ENCODE measurements around the gene ZC3H6. TPM values are rescaled to one million over a fixed set of nuclear protein-coding genes. Genes with fewer than 3 reads are reported as not detected.

Gene ZC3H6, protein sequence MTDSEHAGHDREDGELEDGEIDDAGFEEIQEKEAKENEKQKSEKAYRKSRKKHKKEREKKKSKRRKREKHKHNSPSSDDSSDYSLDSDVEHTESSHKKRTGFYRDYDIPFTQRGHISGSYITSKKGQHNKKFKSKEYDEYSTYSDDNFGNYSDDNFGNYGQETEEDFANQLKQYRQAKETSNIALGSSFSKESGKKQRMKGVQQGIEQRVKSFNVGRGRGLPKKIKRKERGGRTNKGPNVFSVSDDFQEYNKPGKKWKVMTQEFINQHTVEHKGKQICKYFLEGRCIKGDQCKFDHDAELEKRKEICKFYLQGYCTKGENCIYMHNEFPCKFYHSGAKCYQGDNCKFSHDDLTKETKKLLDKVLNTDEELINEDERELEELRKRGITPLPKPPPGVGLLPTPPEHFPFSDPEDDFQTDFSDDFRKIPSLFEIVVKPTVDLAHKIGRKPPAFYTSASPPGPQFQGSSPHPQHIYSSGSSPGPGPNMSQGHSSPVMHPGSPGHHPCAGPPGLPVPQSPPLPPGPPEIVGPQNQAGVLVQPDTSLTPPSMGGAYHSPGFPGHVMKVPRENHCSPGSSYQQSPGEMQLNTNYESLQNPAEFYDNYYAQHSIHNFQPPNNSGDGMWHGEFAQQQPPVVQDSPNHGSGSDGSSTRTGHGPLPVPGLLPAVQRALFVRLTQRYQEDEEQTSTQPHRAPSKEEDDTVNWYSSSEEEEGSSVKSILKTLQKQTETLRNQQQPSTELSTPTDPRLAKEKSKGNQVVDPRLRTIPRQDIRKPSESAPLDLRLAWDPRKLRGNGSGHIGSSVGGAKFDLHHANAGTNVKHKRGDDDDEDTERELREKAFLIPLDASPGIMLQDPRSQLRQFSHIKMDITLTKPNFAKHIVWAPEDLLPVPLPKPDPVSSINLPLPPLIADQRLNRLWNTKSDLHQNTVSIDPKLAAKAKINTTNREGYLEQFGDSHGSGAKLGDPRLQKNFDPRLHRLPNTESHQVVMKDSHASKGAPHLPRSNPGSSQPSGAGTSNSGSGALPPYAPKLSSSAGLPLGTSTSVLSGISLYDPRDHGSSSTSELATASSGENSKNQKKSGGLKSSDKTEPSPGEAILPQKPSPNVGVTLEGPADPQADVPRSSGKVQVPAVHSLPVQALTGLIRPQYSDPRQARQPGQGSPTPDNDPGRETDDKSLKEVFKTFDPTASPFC
- polyA plus RNA-seq, result 1 to 10 TPM in 1 of 2 donors, under 1 TPM in 1; 0.61 to 1.9 TPM

DNA sequence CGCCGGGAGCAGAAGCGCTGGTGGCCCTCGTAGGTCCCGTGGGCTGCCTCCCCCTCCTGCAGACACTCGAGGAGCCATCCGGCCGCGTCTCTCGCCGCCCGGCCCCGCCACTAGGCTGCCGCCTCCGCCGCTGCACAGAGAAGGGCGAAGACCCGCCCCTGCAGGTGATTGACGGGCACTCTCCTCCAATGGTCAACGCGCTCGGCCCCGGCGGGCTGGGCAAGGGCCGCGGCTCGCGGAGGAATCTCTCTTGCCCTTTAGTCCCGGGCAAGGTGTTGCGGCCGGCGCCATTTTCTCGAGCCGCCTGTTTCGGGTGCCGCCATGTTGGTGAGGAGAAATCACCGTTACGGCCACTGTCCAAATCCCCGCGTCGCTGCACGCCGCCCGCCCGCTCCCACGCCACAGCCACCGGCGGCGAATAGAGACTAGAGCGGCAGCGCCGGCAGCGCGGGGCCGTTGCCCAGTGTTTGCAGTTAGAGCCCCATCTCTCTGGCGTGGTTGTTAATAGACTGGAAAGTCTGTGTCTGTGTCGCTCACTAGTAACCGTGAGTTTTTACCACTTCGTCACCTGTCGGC, at the start of gene ZC3H6:
Gene ZC3H6, plus strand, starts transcription at position 287 of the 576 bp plus-strand sequence. CDS start 398 bp downstream, outside the sequence.
- Histone ChIP-seq H3K4me1 (ENCODE audit: control insufficient read depth in 2 of 2, insufficient read depth in 2 of 2, low read length in 1 of 2) (no peaks in the 10 kb centered on the region), H3K27me3 (ENCODE audit: control insufficient read depth in 1 of 2, insufficient read depth in 2 of 2, low read length in 2 of 2) (no peaks in the 10 kb centered on the region), H3K36me3 (ENCODE audit: control insufficient read depth in 2 of 2, insufficient read depth in 2 of 2, low read length in 1 of 2) (no peaks in the 10 kb centered on the region), H3K9me3 (ENCODE audit: control insufficient read depth in 2 of 2, insufficient read depth in 1 of 2, low read depth in 1 of 2, low read length in 1 of 2) (no peaks in the 10 kb centered on the region), H3K27ac (ENCODE audit: low read depth in 2 of 2, low read length in 1 of 2) (peak within 1 kb of the TSS; percentile 99 to 100), H3K4me3 (ENCODE audit: low read depth in 1 of 2, low read length in 2 of 2) (peak within 1 kb of the TSS; percentile 77 to 95)
- WGBS, 2 donors, result 0% methylated on average over 52 to 60 of the region's 60 CpGs

DNA sequence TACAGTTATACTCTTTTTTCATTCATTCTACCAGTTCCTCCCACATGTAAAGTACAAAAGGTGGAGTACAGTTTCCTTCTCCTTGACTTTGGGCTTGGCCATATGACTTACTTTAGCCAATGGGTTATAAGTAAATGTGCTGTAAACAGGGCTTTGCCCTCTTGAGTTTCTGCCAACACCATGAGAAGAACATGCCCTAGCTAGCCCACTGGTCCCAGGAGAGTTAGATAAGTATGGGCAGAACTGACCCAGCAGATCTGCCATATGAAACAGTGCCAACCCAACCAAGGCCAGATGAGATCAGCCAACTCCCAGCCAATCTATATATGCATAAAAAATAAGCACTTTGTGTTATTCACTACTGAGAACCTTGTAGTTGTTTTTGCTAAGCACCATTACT, 46.0 kb upstream of the ZC3H6 start:
- Histone ChIP-seq H3K27me3 (ENCODE audit: control insufficient read depth in 1 of 2, insufficient read depth in 2 of 2, low read length in 2 of 2) (no peaks in the 10 kb centered on the region), H3K36me3 (ENCODE audit: control insufficient read depth in 2 of 2, insufficient read depth in 2 of 2, low read length in 1 of 2) (no peaks in the 10 kb centered on the region), H3K9me3 (ENCODE audit: control insufficient read depth in 2 of 2, insufficient read depth in 1 of 2, low read depth in 1 of 2, low read length in 1 of 2) (no peaks in the 10 kb centered on the region), H3K27ac (ENCODE audit: low read depth in 2 of 2, low read length in 1 of 2) (no peak overlapping the region), H3K4me1 (ENCODE audit: control insufficient read depth in 2 of 2, insufficient read depth in 2 of 2, low read length in 1 of 2) (no peaks in the 10 kb centered on the region), H3K4me3 (ENCODE audit: low read depth in 1 of 2, low read length in 2 of 2) (no peak overlapping the region)

DNA sequence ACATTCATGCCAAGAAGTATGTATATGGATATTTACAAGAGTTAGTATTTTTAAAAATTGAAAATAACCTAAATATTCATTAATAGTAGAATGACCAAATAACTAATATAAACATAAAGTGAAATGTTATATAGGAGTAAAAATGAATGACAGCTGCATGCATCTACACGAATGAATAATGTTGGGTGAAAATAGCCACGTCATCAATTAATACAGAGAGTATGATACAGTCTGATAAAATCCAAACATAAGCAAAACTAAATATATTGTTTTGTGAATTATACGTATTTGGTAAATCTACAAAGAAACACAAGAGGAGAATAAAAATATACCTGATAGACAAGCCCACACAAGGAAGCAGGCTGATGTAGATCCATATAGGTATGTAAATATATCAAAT, 45.0 kb upstream of the ZC3H6 start:
- no peaks in the 10 kb centered on the region for H3K9me3 ChIP-seq (ENCODE audit: control insufficient read depth in 2 of 2, insufficient read depth in 1 of 2, low read depth in 1 of 2, low read length in 1 of 2)
- H3K27ac ChIP-seq (ENCODE audit: low read depth in 2 of 2, low read length in 1 of 2), result no peak overlapping the region
- H3K4me1 ChIP-seq (ENCODE audit: control insufficient read depth in 2 of 2, insufficient read depth in 2 of 2, low read length in 1 of 2), result no peaks in the 10 kb centered on the region
- 95 to 98% methylated on average over 3 of the region's 3 CpGs for WGBS, 2 donors
- H3K4me3 ChIP-seq (ENCODE audit: low read depth in 1 of 2, low read length in 2 of 2), result no peak overlapping the region
- H3K27me3 ChIP-seq (ENCODE audit: control insufficient read depth in 1 of 2, insufficient read depth in 2 of 2, low read length in 2 of 2), result no peaks in the 10 kb centered on the region
- H3K36me3 ChIP-seq (ENCODE audit: control insufficient read depth in 2 of 2, insufficient read depth in 2 of 2, low read length in 1 of 2), result no peaks in the 10 kb centered on the region

DNA sequence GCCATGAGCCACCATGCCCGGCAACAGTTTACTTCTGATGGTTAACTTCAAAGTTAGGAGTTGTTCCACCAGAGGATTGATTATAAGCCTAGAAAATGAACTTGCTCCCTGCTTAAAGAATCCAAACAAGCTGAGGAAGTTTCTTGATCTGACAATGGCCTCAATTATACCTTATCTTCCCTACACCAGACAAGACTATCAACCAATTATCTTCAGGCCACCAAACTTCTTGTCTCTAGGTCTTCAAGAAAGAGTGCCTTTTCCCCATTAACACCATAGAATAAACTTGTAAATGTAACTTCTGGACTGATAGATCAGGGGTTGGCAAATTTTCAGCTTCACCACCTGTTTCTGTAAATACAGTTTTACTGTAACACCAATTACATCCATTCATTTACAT, 35.5 kb upstream of the ZC3H6 start:
- H3K9me3 ChIP-seq (ENCODE audit: control insufficient read depth in 2 of 2, insufficient read depth in 1 of 2, low read depth in 1 of 2, low read length in 1 of 2), result no peaks in the 10 kb centered on the region
- no peak overlapping the region for H3K27ac ChIP-seq (ENCODE audit: low read depth in 2 of 2, low read length in 1 of 2)
- H3K4me1 ChIP-seq (ENCODE audit: control insufficient read depth in 2 of 2, insufficient read depth in 2 of 2, low read length in 1 of 2), result no peaks in the 10 kb centered on the region
- no peak overlapping the region for H3K4me3 ChIP-seq (ENCODE audit: low read depth in 1 of 2, low read length in 2 of 2)
- WGBS, 2 donors, result 92 to 97% methylated on average over 1 of the region's 1 CpG
- peaks cover 0 to 7% of the 10 kb centered on the region in 2 donors for H3K36me3 ChIP-seq (ENCODE audit: control insufficient read depth in 2 of 2, insufficient read depth in 2 of 2, low read length in 1 of 2)
- H3K27me3 ChIP-seq (ENCODE audit: control insufficient read depth in 1 of 2, insufficient read depth in 2 of 2, low read length in 2 of 2), result no peaks in the 10 kb centered on the region

DNA sequence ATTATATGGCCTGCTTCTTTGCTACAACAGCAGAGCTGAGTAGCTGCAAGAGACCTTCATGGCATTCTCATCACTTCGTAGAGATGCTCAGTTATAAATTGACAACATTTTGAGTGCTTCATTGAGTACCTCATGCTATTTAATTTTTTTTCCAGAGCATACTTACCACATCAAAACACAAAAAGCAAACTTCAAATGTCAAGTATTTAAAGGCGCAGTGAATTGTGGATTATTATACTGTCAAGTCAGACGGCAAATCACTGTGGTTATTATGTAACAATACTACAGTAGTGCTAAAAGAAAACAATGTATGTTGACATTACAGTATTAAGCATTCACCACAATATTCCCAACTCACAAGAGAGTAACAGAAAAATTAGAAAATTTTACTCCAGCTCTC, 33.0 kb upstream of the ZC3H6 start:
- peaks cover 2 to 4% of the 10 kb centered on the region in 2 donors for H3K36me3 ChIP-seq (ENCODE audit: control insufficient read depth in 2 of 2, insufficient read depth in 2 of 2, low read length in 1 of 2)
- 76 to 86% methylated on average over 3 of the region's 3 CpGs for WGBS, 2 donors
- no peak overlapping the region for H3K27ac ChIP-seq (ENCODE audit: low read depth in 2 of 2, low read length in 1 of 2)
- no peaks in the 10 kb centered on the region for H3K4me1 ChIP-seq (ENCODE audit: control insufficient read depth in 2 of 2, insufficient read depth in 2 of 2, low read length in 1 of 2)
- H3K27me3 ChIP-seq (ENCODE audit: control insufficient read depth in 1 of 2, insufficient read depth in 2 of 2, low read length in 2 of 2), result no peaks in the 10 kb centered on the region
- no peaks in the 10 kb centered on the region for H3K9me3 ChIP-seq (ENCODE audit: control insufficient read depth in 2 of 2, insufficient read depth in 1 of 2, low read depth in 1 of 2, low read length in 1 of 2)
- H3K4me3 ChIP-seq (ENCODE audit: low read depth in 1 of 2, low read length in 2 of 2), result no peak overlapping the region

DNA sequence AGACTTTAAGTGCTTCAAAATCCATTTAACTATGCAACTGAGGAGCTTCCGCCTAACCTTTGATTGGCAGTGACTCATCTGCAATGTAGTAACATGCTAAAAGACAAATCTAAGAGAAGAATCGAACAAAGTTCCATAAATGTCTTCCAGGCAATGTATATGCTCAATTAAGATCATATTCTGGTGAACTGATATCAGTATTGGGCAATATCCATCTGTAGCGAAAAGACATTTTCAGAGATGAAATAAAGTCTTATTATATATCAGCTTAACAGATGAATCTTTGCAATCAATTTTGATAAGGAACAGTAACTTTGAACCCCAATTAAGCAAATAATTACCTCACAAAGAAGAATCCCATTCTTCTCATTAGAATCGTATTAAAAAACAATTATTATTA, 32.2 kb upstream of the ZC3H6 start:
- WGBS, 2 donors, result 87 to 88% methylated on average over 4 of the region's 4 CpGs
- Histone ChIP-seq H3K27me3 (ENCODE audit: control insufficient read depth in 1 of 2, insufficient read depth in 2 of 2, low read length in 2 of 2) (no peaks in the 10 kb centered on the region), H3K36me3 (ENCODE audit: control insufficient read depth in 2 of 2, insufficient read depth in 2 of 2, low read length in 1 of 2) (peaks cover 2 to 4% of the 10 kb centered on the region in 2 donors), H3K27ac (ENCODE audit: low read depth in 2 of 2, low read length in 1 of 2) (no peak overlapping the region), H3K4me1 (ENCODE audit: control insufficient read depth in 2 of 2, insufficient read depth in 2 of 2, low read length in 1 of 2) (no peaks in the 10 kb centered on the region), H3K4me3 (ENCODE audit: low read depth in 1 of 2, low read length in 2 of 2) (no peak overlapping the region), H3K9me3 (ENCODE audit: control insufficient read depth in 2 of 2, insufficient read depth in 1 of 2, low read depth in 1 of 2, low read length in 1 of 2) (no peaks in the 10 kb centered on the region)

DNA sequence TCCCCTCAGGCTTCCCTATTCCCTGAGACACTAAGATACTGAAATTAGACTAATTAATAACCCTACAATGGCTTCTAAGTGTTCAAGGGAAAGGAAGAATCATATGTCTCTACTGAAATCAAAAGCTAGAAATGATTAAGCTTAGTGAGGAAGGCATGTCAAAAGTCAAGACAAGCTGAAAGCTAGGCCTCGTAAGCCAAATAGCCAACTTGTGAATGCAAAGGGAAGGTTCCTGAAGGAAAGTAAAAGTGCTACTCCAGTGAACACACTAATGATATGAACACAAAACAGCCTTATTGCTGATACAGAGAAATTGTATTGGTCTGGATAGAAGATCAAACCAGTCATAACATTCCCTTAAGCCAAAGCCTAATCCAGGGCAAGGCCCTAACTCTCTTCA, 30.5 kb upstream of the ZC3H6 start:
- no peaks in the 10 kb centered on the region for H3K9me3 ChIP-seq (ENCODE audit: control insufficient read depth in 2 of 2, insufficient read depth in 1 of 2, low read depth in 1 of 2, low read length in 1 of 2)
- H3K4me3 ChIP-seq (ENCODE audit: low read depth in 1 of 2, low read length in 2 of 2), result no peak overlapping the region
- no peaks in the 10 kb centered on the region for H3K27me3 ChIP-seq (ENCODE audit: control insufficient read depth in 1 of 2, insufficient read depth in 2 of 2, low read length in 2 of 2)
- H3K4me1 ChIP-seq (ENCODE audit: control insufficient read depth in 2 of 2, insufficient read depth in 2 of 2, low read length in 1 of 2), result no peaks in the 10 kb centered on the region
- no peak overlapping the region for H3K27ac ChIP-seq (ENCODE audit: low read depth in 2 of 2, low read length in 1 of 2)
- WGBS, 2 donors, result 93 to 98% methylated on average over 1 of the region's 1 CpG
- H3K36me3 ChIP-seq (ENCODE audit: control insufficient read depth in 2 of 2, insufficient read depth in 2 of 2, low read length in 1 of 2), result peaks cover 2 to 6% of the 10 kb centered on the region in 2 donors

DNA sequence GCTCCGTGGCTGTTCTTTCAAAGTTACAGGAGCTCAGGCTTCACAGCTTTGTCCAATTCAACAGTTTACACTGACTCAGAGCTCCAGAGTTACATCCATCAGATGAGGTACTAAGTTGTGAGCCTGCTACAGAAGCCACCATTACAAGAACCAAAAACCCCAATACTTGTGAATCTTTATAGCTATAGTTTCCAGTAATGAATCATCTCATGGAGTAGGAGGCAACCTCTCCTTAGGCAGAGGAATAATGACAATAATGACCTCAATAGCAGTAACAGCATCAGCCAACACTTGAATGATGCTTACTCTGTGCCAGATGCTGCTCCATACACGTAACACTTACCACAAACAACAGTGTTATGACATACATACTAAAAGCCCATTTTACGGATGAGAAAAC, 24.1 kb upstream of the ZC3H6 start:
- Histone ChIP-seq H3K36me3 (ENCODE audit: control insufficient read depth in 2 of 2, insufficient read depth in 2 of 2, low read length in 1 of 2) (peaks cover 2% of the 10 kb centered on the region in 2 donors), H3K4me3 (ENCODE audit: low read depth in 1 of 2, low read length in 2 of 2) (no peak overlapping the region), H3K27ac (ENCODE audit: low read depth in 2 of 2, low read length in 1 of 2) (no peak overlapping the region), H3K9me3 (ENCODE audit: control insufficient read depth in 2 of 2, insufficient read depth in 1 of 2, low read depth in 1 of 2, low read length in 1 of 2) (no peaks in the 10 kb centered on the region), H3K27me3 (ENCODE audit: control insufficient read depth in 1 of 2, insufficient read depth in 2 of 2, low read length in 2 of 2) (no peaks in the 10 kb centered on the region), H3K4me1 (ENCODE audit: control insufficient read depth in 2 of 2, insufficient read depth in 2 of 2, low read length in 1 of 2) (peaks cover 0 to 3% of the 10 kb centered on the region in 2 donors)
- WGBS, 2 donors, result 77 to 87% methylated on average over 3 of the region's 3 CpGs

DNA sequence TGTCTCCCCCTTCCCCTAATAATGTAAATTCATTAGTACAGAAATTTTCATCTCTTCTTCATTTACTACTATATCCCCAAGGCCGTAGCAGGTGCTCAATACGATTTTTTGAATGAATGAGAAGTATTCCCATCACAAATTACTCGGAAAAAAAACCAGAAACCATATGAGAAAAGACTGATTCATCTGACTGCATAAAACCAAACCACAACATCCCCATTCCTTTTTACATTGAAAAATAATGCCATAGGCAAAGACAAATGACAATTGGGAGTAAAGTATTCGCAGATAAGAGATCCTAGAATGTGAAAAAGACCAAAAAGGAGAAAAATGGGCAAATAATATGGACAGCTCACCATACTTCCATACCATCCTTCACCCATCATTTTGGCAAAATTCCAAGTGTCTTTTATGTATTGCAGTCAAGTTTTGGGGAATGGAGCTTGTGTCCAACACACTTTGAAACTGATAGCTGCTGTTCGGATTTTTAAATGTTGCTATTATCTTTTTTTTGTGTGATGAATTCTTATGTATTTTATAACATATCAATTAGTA, 22.1 kb upstream of the ZC3H6 start:
- no peaks in the 10 kb centered on the region for H3K9me3 ChIP-seq (ENCODE audit: control insufficient read depth in 2 of 2, insufficient read depth in 1 of 2, low read depth in 1 of 2, low read length in 1 of 2)
- peaks cover 0 to 3% of the 10 kb centered on the region in 2 donors for H3K4me1 ChIP-seq (ENCODE audit: control insufficient read depth in 2 of 2, insufficient read depth in 2 of 2, low read length in 1 of 2)
- H3K4me3 ChIP-seq (ENCODE audit: low read depth in 1 of 2, low read length in 2 of 2), result no peak overlapping the region
- WGBS, 2 donors, result 87 to 88% methylated on average over 5 of the region's 5 CpGs
- H3K27ac ChIP-seq (ENCODE audit: low read depth in 2 of 2, low read length in 1 of 2), result no peak overlapping the region
- peaks cover 0 to 2% of the 10 kb centered on the region in 2 donors for H3K36me3 ChIP-seq (ENCODE audit: control insufficient read depth in 2 of 2, insufficient read depth in 2 of 2, low read length in 1 of 2)
- H3K27me3 ChIP-seq (ENCODE audit: control insufficient read depth in 1 of 2, insufficient read depth in 2 of 2, low read length in 2 of 2), result no peaks in the 10 kb centered on the region
